Hematopoietic multipotent progenitor cell (in vitro differentiated cells): ENCODE measurements around the gene IGFALS. TPM values are rescaled to one million over a fixed set of nuclear protein-coding genes. Genes with fewer than 3 reads are reported as not detected.
A peak's percentile ranks its signal among the peaks of the same experiment; 100 is the strongest.

Experiments
- DNase-seq, 3 donors: peaks; one replicate each; pipeline ENCODE4 v3.0.0-alpha.2; 2011 to 2015; ENCODE audit warnings: low read depth in 2 of 3, low spot score in 2 of 3
- total RNA-seq: library from RNA; depleted of rRNA; stranded (reverse); fragments of >200 nt; gene quantifications from one replicate; pipeline ENCODE4 v1.2.3, GENCODE V29; 2012

Gene IGFALS
- total RNA-seq = 0.81 TPM

DNA sequence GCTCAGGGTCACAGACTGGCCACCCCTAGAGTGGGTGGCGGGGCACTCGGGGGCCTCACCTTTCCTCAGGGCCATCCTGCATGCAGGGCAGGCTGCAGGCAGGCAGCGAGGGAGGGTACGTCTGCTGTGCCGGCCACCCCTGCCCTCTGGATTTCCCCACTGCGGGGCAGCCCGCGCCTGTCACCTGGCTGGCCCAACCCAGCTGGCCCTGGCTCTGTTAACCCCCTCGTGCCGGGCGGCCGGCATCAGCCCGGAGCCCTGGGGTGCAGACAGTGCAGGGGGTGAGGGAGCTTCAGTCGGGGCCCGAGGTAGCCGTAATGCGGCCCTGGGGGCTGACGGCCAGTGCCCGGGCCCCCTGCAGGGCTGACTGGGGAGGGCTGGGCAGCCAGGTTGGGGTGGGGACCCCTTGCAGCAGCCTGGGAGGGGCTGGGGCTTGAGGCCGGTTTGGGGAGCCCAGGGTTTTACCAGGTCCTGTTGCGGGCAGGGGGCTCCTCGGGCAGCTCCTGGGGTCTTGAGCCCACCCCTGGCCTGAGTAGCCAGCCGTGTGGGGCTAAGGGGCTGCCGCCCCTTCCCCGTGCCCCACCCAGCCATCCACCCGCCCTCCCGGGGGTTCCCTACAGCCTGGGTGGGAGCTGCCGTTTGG, at the start of gene IGFALS:
TSS of gene IGFALS (minus strand) at position 128 of the 643 bp plus-strand sequence. CDS start at position 75, 53 bp downstream.
- DNase-seq = no peak

DNA sequence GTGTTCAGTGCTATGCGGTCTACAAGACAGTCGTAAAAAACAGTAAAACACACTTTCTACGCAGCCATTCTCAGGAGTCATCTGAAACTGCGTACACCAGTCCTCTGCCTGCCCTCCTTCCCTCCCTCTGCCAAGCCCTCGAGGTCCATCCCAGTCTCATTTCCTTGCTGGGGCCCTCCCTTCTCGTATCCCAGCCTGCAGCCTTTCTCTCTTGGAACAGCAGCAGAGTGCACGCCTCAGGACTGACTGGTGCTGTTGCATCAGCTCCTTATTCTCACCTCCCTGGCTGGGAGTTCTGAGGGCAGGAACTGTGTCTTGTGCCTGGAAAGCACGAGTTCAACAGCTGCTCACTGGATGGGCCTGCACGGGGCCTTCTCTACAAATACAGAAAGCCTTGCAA, 46.0 kb upstream of the IGFALS start:
- DNase-seq = no peak

- DNase-seq = no peak
These were observed 40.6 kb upstream of the IGFALS start for GRCh38 chr16:1834096-1834495.

DNA sequence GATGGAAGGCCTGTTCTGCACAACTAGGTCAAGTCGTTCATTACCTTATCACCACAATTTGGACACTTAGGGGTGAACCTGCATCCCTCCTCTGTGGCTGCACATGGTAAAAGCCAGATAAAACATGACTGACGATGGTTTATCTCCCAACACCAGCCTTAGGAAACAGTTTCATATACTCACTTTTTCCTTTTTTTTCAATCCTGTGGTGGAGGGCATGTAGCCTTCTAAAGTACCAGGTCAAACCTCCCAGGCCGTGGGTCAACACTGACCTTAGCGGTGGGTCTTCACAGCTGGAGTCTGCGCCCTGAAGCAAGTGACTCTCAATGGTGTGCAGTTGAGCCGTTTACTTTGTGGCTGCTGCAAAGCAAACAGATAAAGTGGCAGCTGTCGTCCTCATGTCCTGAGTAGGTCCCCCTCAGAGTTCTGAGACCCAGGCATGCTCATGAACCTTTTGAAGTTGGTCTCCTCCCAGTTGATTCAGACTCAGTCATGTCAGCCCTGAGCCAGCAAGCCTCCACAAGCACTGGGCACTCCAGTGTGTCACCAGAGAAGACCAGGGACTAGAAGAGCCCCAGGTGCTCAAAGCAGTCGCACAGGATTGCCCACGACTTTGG, 39.4 kb upstream of the IGFALS start:
- DNase-seq = peak in 1 of 3 donors; percentile 15

DNA sequence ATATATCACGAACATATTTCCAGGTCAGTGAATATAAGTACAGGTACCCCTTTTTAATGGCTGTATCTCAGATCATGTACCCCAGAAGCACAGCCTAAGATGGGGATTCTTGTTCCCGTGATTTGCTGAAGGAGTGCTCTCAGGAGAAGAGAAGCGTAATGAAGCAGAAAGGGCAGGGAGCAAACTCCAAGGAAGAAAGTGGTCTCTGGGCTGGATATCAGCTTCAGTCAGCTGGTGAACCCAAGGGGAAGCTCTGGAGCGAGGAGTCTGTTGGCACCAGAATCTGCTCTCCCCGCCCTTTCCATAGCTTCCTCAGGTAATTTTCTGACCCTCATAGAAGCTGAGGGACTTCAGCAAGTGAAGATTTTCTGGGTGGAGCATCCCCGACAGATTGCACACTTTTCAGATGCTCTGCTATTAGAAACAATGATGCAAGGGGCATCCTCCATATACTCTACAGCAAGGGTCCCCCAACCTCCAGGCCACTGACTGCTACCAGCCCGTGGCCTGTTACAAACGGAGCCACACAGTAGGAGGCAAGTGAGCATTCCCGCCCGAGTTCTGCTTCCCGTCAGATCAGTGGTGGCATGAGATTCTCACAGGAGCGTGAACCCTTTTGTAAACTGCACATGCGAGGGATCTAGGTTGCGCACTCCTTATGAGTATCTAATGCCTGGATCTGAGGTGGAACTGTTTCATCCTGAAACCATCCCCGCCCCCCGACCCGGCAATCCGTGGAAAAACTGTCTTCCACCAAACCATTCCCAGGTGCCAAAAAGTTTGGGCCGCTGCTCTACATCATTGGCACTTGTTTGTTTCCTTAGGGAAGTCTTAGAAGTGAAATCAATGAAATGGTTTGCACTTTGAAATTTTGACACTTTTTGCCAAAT, 37.9 kb upstream of the IGFALS start:
- DNase-seq = no peak

DNA sequence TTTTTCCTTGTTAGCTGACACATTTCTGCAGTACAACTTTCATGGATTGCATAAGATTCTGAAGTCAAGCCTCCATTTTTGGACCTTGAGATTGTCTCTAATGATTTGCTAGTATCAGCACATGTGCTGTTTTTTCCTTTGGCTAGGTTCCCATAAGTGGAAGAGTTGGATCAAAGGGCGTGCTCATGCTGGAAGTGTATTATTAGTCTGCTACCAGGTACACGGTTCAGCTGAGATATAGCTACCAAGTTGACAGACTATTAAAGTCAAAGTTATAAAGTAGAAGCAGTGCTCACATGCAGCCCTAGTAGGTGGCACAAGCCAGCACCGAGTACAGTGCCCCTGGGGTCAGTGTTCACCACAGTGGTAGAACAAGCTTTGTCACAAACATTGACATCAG, 36.7 kb upstream of the IGFALS start:
- DNase-seq = no peak

DNA sequence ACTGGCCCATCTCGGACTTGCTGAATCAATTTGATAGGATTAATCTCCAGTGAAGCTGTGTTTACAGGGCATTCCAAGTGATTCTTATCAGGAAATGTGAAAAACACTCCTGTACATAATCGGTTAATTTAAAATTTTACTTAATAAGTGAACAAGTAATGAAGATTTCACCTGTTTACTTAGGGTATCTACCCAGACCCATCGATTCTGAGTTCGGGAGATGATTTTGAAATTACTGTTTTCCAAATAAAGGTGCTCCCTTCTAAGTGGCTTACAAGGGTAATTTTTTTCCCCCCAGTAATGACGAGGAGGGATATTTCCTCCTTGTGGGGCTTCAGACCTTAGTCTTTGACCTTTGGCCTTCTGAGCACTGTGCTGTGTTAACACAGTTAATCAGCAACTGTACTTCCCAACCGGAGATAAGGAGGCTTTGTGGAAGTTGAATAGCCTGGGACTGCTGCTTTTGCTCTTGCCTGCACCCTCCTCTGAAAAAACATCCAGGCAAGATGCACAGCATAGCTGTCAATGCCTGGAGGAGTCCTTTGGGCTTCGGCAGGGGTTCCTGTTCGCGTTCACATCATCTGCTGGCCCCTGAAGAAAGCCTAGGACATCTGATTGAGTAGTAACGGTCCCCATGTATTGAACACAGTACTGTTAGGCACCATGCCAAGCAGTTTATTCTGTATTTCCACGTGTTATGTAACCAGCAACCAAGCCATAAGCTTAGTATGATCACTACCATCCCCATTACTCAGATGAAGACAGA, 35.3 kb upstream of the IGFALS start:
- no peak for DNase-seq

GRCh38 chr16:1826691-1827573, 33.4 kb upstream of the IGFALS start, which contains the start of the genes FAHD1 and HAGH:
Gene FAHD1, plus strand, starts transcription at chr16:1827206. Its CDS starts 33 bp downstream, at chr16:1827239.
Gene HAGH, minus strand, starts transcription at chr16:1826825. Its CDS starts 38 bp downstream, at chr16:1826787.
- peak; percentile 92 to 93 (median 92) for DNase-seq

GRCh38 chr16:1825864-1826690, 32.6 kb upstream of the IGFALS start:
- peak; percentile 72 to 77 (median 73) for DNase-seq

GRCh38 chr16:1825381-1825863, 31.9 kb upstream of the IGFALS start:
- DNase-seq = no peak

GRCh38 chr16:1823821-1824220, 30.3 kb upstream of the IGFALS start:
- DNase-seq = peak in 2 of 3 donors; percentile 40

- no peak for DNase-seq
These were observed 29.3 kb upstream of the IGFALS start for GRCh38 chr16:1822801-1823200.

DNA sequence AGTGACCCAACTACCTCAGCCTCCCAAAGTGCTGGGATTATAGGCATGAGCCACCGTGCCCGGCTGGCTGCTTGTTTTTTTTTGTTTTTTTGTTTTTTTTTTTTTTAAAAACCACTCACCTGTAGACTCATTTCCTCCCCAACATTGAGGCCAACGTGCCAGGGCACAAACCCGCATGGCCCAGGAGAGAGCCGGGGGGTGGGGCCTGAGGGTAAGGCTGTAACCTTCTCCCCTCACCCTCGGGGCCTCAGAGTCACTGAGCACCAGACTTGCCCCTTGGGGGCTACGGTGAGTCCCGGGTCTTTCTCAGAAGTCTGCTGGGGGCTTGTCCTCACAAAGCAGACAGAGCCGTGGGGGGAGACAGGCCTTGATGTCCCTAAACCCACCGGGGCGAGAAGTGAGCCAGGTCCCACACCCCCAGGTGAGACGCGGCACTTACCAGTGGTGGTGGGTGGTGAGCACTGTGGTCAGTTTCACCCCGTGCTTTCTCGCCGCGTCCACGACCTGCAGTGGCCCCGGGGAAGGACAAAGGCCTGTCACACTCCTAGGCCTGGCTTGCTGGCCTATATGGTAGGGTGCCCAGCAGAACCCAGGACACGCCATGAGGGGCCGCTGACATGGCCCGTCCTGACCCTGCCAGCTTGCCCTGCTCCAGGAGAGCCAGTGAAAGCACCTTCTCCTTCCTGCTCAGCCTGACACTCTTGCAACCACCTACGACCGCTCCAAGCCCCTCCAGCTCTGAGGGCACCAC, 28.5 kb upstream of the IGFALS start:
- DNase-seq = no peak

- DNase-seq = no peak
These were observed 27.4 kb upstream of the IGFALS start for GRCh38 chr16:1820946-1821290.

DNA sequence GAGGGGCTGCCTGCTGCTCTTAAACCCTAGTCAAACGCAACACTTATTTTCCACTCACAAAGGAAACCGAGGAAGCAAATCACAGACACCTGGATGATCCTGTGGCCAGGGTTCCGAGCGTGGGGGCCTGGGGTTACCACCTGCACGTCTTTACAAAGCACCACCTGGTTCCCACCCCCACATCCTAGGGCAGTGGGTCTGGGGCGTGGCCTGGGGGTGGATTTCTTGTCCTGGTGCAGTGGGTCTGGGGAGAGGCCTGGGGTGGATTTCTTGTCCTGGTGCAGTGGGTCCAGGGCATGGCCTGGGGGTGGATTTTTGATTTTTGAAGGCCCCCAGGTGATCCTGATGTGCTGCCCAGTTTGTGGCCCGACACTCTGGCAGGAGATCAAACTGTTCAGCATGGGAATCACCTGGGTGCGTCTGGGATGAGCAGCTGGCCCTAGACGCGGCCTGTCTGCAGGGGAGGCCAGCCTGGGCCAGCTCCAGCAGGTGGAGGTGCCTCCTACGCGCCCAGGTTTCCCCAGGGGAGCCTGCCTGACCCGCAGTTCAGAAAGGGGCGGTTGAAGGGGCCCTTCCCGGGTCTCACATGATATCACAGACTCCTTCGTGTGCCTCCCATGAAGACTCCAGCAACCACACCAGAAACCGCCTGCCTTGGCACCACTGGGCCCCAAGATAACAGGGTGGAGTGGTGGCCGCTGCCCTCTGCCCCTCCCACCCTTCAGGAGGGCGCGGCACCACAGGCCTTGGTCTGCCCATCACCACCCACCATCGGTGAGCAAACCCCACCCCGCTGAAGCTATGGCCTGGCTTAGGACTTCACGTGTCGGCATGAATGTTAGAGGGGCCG, 26.8 kb upstream of the IGFALS start:
- DNase-seq = no peak

GRCh38 chr16:1819611-1820010, 26.1 kb upstream of the IGFALS start:
- no peak for DNase-seq
